K562 (cell line): ENCODE data around the gene CAPN6. TPM values are rescaled to one million over a fixed set of nuclear protein-coding genes. Genes with fewer than 3 reads are reported as not detected.

Experiments used
- ATAC-seq: fragments of 200-7000 bp; cut with Tn5 transposase; 3 replicates; pipeline ENCODE4 v1.9.1; 2020; ENCODE audit warnings: moderate library complexity
- BruUV-seq: library from RNA; stranded (reverse); fragments of 400-500 nt; replicated peaks from 2 replicates; lab custom pipeline; 2021; lab: Mats Ljungman, UMichigan
- CTCF ChIA-PET: fragments of 300-600 bp; formaldehyde crosslinking; extraction: SDS; loops from one replicate; lab custom pipeline; 2021; ENCODE audit warnings: low intra/inter-chr PET ratio; lab: Yijun Ruan, JAX
- POLR2A ChIA-PET: fragments of 300-600, 350-650 bp; sonication (Branson Sonifier 250); formaldehyde crosslinking; extraction: SDS; loops from one replicate; lab custom pipeline; 2021; ENCODE audit warnings: antibody characterized with exemption, inconsistent platforms; lab: Yijun Ruan, JAX
- DNase-seq, 4 experiments: peaks; one replicate each; pipeline versions ENCODE4 v3.0.0 to v3.0.0-alpha.2; 2011 to 2018; ENCODE audit warnings: low spot score in 3 of 4, mixed read lengths in 3 of 4; ENCODE audit errors: extremely low read depth in 1 of 4
- FAIRE-seq: peaks from 2 replicates; lab custom pipeline; 2011; peaks lifted over from hg19 to GRCh38; lab: Jason Lieb, UNC
- H2AFZ ChIP-seq: 2 replicates; pipeline ENCODE4 v1.6.0; 2011; ENCODE audit warnings: low read depth, low read length, control low read depth, inconsistent platforms
- H3K27ac ChIP-seq: fragments of 200-600 bp; 3 replicates; pipeline ENCODE4 v1.8.0; 2011; ENCODE audit warnings: low read depth, mild to moderate bottlenecking, control low read depth, inconsistent platforms, low read length, moderate library complexity, mixed read lengths; ENCODE audit errors: extremely low read depth
- H3K27me3 ChIP-seq, 2 experiments: fragments of 300-600 bp in 1 of 2; 2 replicates in 1 of 2; 3 replicates in 1 of 2; pipeline versions ENCODE4 v1.6.0 to v1.8.0; 2011; ENCODE audit warnings: inconsistent platforms in 2 of 2, low read length in 2 of 2, mild to moderate bottlenecking in 1 of 2, mixed read lengths in 1 of 2, moderate library complexity in 1 of 2; ENCODE audit not compliant: control insufficient read depth in 2 of 2, insufficient read depth in 2 of 2
- H3K36me3 ChIP-seq: fragments of 300-600 bp; 3 replicates; pipeline ENCODE4 v1.8.0; 2011; ENCODE audit warnings: mild to moderate bottlenecking, low read length, inconsistent platforms; ENCODE audit not compliant: control insufficient read depth, insufficient read depth
- H3K4me1 ChIP-seq, 2 experiments: fragments of 200-600 bp in 1 of 2; replicated peaks in 1 of 2; 2 replicates in 1 of 2; 3 replicates in 1 of 2; pipeline versions ENCODE4 v1.5.1 to v1.8.0; 2011; ENCODE audit warnings: inconsistent platforms in 2 of 2, low read length in 2 of 2, mild to moderate bottlenecking in 1 of 2, mixed read lengths in 1 of 2, moderate library complexity in 1 of 2; ENCODE audit not compliant: control insufficient read depth in 2 of 2, insufficient read depth in 2 of 2
- H3K4me2 ChIP-seq: 2 replicates; pipeline ENCODE4 v1.6.1; 2011; ENCODE audit warnings: low read length, control low read depth, inconsistent platforms, mixed read lengths; ENCODE audit not compliant: insufficient read depth
- H3K4me3 ChIP-seq: fragments of 200-600 bp; sonication (generic), shearing (Covaris generic); 2 replicates; pipeline ENCODE4 v1.5.1; 2016; ENCODE audit warnings: control low read depth, inconsistent platforms
- H3K79me2 ChIP-seq: fragments of 200-600 bp; 3 replicates; pipeline ENCODE4 v1.8.0; 2011; ENCODE audit warnings: low read length, inconsistent platforms; ENCODE audit not compliant: control insufficient read depth, insufficient read depth
- H3K9ac ChIP-seq, 2 experiments: 2 replicates each; pipeline versions ENCODE4 v1.6.0 to v1.6.1; 2011; ENCODE audit warnings: low read depth in 2 of 2, low read length in 2 of 2, control low read depth in 1 of 2, inconsistent platforms in 1 of 2, mild to moderate bottlenecking in 1 of 2, mixed read lengths in 1 of 2; ENCODE audit not compliant: insufficient read depth in 1 of 2
- H3K9me1 ChIP-seq: one replicate; pipeline ENCODE4 v1.6.0; 2011; ENCODE audit warnings: inconsistent platforms, mild to moderate bottlenecking, low read length, moderate library complexity; ENCODE audit not compliant: control insufficient read depth, insufficient read depth
- H3K9me3 ChIP-seq: replicated peaks from 2 replicates; pipeline ENCODE4 v1.5.1; 2011; ENCODE audit warnings: low read depth, low read length, inconsistent platforms; ENCODE audit not compliant: control insufficient read depth, insufficient read depth
- H4K20me1 ChIP-seq: replicated peaks from 2 replicates; pipeline ENCODE4 v1.6.1; 2011; ENCODE audit warnings: low read length, inconsistent platforms, mixed read lengths; ENCODE audit not compliant: control insufficient read depth, insufficient read depth
- ARID1B ChIP-seq: fragments of 450-650 bp; IDR thresholded peaks from 2 replicates; pipeline ENCODE4 v1.6.1; 2016; ENCODE audit warnings: antibody characterized with exemption, mild to moderate bottlenecking, inconsistent platforms
- BDP1 ChIP-seq: IDR thresholded peaks from 3 replicates; pipeline ENCODE4 v1.6.1; 2011; ENCODE audit not compliant: insufficient read length, insufficient read depth
- BRD9 ChIP-seq: fragments of 450-650 bp; IDR thresholded peaks from 2 replicates; pipeline ENCODE4 v1.6.1; 2018; ENCODE audit warnings: low read depth; ENCODE audit not compliant: partially characterized antibody
- ETV1 ChIP-seq: fragments of 450-650 bp; conservative IDR thresholded peaks from 2 replicates; pipeline ENCODE4 v1.6.1; 2016; ENCODE audit warnings: missing genetic modification characterization, control low read depth, low read depth, missing compliant biosample characterization
- GTF2A2 ChIP-seq: IDR thresholded peaks from 2 replicates; pipeline ENCODE4 v1.6.1; 2016; ENCODE audit warnings: mild to moderate bottlenecking, missing genetic modification characterization, missing compliant biosample characterization
- POLR2G ChIP-seq: fragments of 200-400 bp; formaldehyde crosslinking; IDR thresholded peaks from 2 replicates; pipeline ENCODE4 v1.6.1; 2017; ENCODE audit warnings: low read depth, mild to moderate bottlenecking, antibody characterized with exemption, low read length, moderate library complexity
- RHOXF2B ChIP-seq: fragments of 250-450 bp; sonication (Bioruptor Pico); conservative IDR thresholded peaks from 2 replicates; pipeline ENCODE4 v1.5.1; 2021
- SAFB ChIP-seq: fragments of 200-400 bp; formaldehyde crosslinking; IDR thresholded peaks from 2 replicates; pipeline ENCODE4 v1.6.1; 2017; ENCODE audit warnings: low read depth, low read length, borderline replicate concordance
- TAF7 ChIP-seq: fragments of 450-650 bp; IDR thresholded peaks from 2 replicates; pipeline ENCODE4 v1.6.1; 2016; ENCODE audit warnings: missing genetic modification characterization, missing compliant biosample characterization
- TAF9B ChIP-seq: fragments of 450-650 bp; IDR thresholded peaks from 2 replicates; pipeline ENCODE4 v1.6.1; 2018; ENCODE audit warnings: mild to moderate bottlenecking; ENCODE audit not compliant: partially characterized antibody
- U2AF1 ChIP-seq: fragments of 200-400 bp; formaldehyde crosslinking; optimal IDR thresholded peaks from 2 replicates; pipeline ENCODE3; 2017; ENCODE audit warnings: mild to moderate bottlenecking, low read depth, low read length, moderate library complexity
- ZBTB7A ChIP-seq: IDR thresholded peaks from 2 replicates; pipeline ENCODE4 v1.6.1; 2011; ENCODE audit warnings: low read depth, mild to moderate bottlenecking, low read length, moderate library complexity, borderline replicate concordance; ENCODE audit not compliant: control insufficient read depth
- ZNF133 ChIP-seq: fragments of 250-450 bp; sonication (Bioruptor Pico); IDR thresholded peaks from 2 replicates; pipeline ENCODE4 v1.4.0; 2020; ENCODE audit warnings: mild to moderate bottlenecking
- ZNF224 ChIP-seq: sonication (generic); formaldehyde crosslinking; IDR thresholded peaks from 2 replicates; pipeline ENCODE4 v1.8.0; 2022; ENCODE audit warnings: mild to moderate bottlenecking, missing genetic modification reagents
- ZSCAN29 ChIP-seq: fragments of 450-650 bp; IDR thresholded peaks from 2 replicates; pipeline ENCODE4 v1.6.1; 2017
- WGBS: fragments of 100-300 bp; shearing (Covaris generic); methylation state at CpG from one replicate; pipeline ENCODE4 v1.1.6; 2016; ENCODE audit warnings: low coverage, mixed read lengths; ENCODE audit not compliant: insufficient coverage; ENCODE audit errors: missing lambda C conversion rate; 5-methylcytosine and 5-hydroxymethylcytosine counted together
- in situ Hi-C: fragments of 300-500 bp; cut with MboI; formaldehyde crosslinking; loops from 4 replicates; pipeline ENCODE4 v1.15.0; 2018; ENCODE audit warnings: inconsistent platforms, mixed read lengths
- intact Hi-C: fragments of 100-400 bp; cut with micrococcal nuclease; formaldehyde crosslinking; loops from 2 replicates; pipeline ENCODE4 v1.14.2; 2022
- polyA plus RNA-seq, 8 experiments: library from polyadenylated mRNA; depleted of rRNA in 4 of 8; stranded (reverse) in 5 of 8; unstranded in 3 of 8; fragments of >200 nt; fragmentation: Nextera tagmentation in 2 of 8; fragmentation: Illumina TruSeq in 1 of 8; extraction: Ambion mirVana in 2 of 8; extraction: Trizol in 1 of 8; gene quantifications; 2 replicates each; pipeline versions ENCODE4 v1.2.1 to v1.2.3, GENCODE V29; 2011 to 2014; ENCODE audit warnings: inconsistent platforms in 1 of 8, missing spikeins in 1 of 8
- total RNA-seq, 7 experiments: library from RNA; depleted of rRNA in 6 of 7; stranded (reverse); fragments of >200 nt in 6 of 7; fragmentation: Illumina TruSeq in 2 of 7; extraction: Trizol in 2 of 7; gene quantifications; 2 replicates each; pipeline versions ENCODE4 v1.2.1 to v1.2.3, GENCODE V29; 2011 to 2021; ENCODE audit warnings: low replicate concordance in 1 of 7
- TF ChIP-seq, protein P1 (sequence below): sonication (generic); formaldehyde crosslinking; IDR thresholded peaks from 2 replicates; pipeline ENCODE4 v1.8.0; 2023; ENCODE audit warnings: mild to moderate bottlenecking, missing genetic modification reagents
- TF ChIP-seq, protein P2 (sequence below), 2 experiments: IDR thresholded peaks; 2 replicates each; pipeline ENCODE4 v1.6.1; 2012; ENCODE audit warnings: improper control_type of control experiment in 2 of 2, low read depth in 2 of 2, low read length in 2 of 2, borderline replicate concordance in 1 of 2

The CAPN6 gene
- total and polyA plus RNA-seq, 9 of the 15 experiments (the other 6 are each of a cell fraction or from before 2014, with no cell fraction given): 0.11 TPM; not detected in 8

DNA sequence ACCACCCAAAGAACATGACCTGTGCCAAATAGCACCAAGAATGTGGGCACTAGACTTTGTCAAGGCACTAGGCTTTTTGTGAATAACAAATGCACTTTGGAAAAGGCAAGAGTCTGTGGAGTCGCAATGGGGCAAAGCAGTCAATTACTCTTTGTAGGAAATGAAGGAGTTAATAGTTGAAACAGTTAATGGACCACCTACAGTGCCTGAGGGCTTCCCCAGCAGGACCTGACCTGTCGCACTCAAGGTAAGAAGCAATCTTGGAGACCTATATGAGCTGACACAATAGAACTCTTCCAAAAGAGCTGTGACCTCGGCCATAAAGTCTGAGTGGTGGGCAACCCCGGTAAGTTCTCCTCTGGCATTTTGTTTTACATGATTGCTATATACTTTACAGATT lies 49.2 kb upstream of the CAPN6 start:
- BruUV-seq: no TSS peak
- Histone ChIP-seq H3K4me3 (no peak overlapping the region), H3K9me1 (no peaks in the 10 kb centered on the region), H3K4me1 (no peaks in the 10 kb centered on the region), H3K9ac (no peak overlapping the region), H3K4me2 (no peak overlapping the region), H4K20me1 (no peaks in the 10 kb centered on the region), H3K36me3 (no peaks in the 10 kb centered on the region), H2AFZ (no peak overlapping the region), H3K27ac (no peak overlapping the region), H3K79me2 (no peaks in the 10 kb centered on the region), H3K9me3 (no peaks in the 10 kb centered on the region), H3K27me3 (no peaks in the 10 kb centered on the region)
- DNase-seq: no peak
- FAIRE-seq: no peak
- ATAC-seq: no peak
- CTCF ChIA-PET: no interaction called here
- in situ Hi-C loops: no loop called here
- no peak for TF ChIP-seq ZNF224
- no peak for TF ChIP-seq POLR2G
- no peak for TF ChIP-seq ARID1B
- TF ChIP-seq ZSCAN29: no peak
- no peak for TF ChIP-seq SAFB
- TF ChIP-seq, protein P1, sequence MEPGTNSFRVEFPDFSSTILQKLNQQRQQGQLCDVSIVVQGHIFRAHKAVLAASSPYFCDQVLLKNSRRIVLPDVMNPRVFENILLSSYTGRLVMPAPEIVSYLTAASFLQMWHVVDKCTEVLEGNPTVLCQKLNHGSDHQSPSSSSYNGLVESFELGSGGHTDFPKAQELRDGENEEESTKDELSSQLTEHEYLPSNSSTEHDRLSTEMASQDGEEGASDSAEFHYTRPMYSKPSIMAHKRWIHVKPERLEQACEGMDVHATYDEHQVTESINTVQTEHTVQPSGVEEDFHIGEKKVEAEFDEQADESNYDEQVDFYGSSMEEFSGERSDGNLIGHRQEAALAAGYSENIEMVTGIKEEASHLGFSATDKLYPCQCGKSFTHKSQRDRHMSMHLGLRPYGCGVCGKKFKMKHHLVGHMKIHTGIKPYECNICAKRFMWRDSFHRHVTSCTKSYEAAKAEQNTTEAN (CRISPR knock-in tag): no peak
- TF ChIP-seq GTF2A2: no peak
- no peak for TF ChIP-seq BRD9
- TF ChIP-seq ETV1 (tag): no peak
- no peak for TF ChIP-seq ZBTB7A
- TF ChIP-seq, protein P2, sequence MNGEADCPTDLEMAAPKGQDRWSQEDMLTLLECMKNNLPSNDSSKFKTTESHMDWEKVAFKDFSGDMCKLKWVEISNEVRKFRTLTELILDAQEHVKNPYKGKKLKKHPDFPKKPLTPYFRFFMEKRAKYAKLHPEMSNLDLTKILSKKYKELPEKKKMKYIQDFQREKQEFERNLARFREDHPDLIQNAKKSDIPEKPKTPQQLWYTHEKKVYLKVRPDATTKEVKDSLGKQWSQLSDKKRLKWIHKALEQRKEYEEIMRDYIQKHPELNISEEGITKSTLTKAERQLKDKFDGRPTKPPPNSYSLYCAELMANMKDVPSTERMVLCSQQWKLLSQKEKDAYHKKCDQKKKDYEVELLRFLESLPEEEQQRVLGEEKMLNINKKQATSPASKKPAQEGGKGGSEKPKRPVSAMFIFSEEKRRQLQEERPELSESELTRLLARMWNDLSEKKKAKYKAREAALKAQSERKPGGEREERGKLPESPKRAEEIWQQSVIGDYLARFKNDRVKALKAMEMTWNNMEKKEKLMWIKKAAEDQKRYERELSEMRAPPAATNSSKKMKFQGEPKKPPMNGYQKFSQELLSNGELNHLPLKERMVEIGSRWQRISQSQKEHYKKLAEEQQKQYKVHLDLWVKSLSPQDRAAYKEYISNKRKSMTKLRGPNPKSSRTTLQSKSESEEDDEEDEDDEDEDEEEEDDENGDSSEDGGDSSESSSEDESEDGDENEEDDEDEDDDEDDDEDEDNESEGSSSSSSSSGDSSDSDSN (IDR thresholded peaks at IDR 0.05; ENCODE audit: borderline replicate concordance in 1 of 2, low read depth in 2 of 2, low read length in 2 of 2): no peak
- no peak for TF ChIP-seq RHOXF2B (CRISPR knock-in tag)
- TF ChIP-seq TAF7: no peak
- no peak for TF ChIP-seq TAF9B
- no peak for TF ChIP-seq ZNF133 (CRISPR knock-in tag)
- TF ChIP-seq BDP1: no peak
- TF ChIP-seq U2AF1: no peak
- WGBS: 0% methylated on average over 4 of the region's 4 CpGs
- intact Hi-C loops: no loop called here
- POLR2A ChIA-PET: no interaction called here
